ENCODE measurements around the gene EWSR1. TPM values are rescaled to one million over a fixed set of nuclear protein-coding genes. Genes with fewer than 3 reads are reported as not detected.

The EWSR1 gene
- total and polyA plus RNA-seq, 2 experiments from 2014 or later, result 154 to 210 TPM

GRCh38 chr22:29275819-29276565, 7.9 kb downstream of the EWSR1 start:
- H3K79me2 ChIP-seq (ENCODE audit: insufficient read depth), result peaks cover 100% of the 10 kb centered on the region
- H3F3A ChIP-seq (ENCODE audit: insufficient read depth), result peaks cover 50% of the 10 kb centered on the region
- H3K9ac ChIP-seq, result no peak overlapping the region
- WGBS, 2 experiments (ENCODE audit: low coverage in 1 of 2, low lambda C conversion rate in 2 of 2, missing lambda C conversion rate in 2 of 2), result 70 to 72% methylated on average over 3 of the region's 3 CpGs
- H3K4me2 ChIP-seq (ENCODE audit: unreplicated experiment), result no peak overlapping the region
- peaks cover 83% of the 10 kb centered on the region for H3K36me3 ChIP-seq (ENCODE audit: low read depth)
- H3K9me2 ChIP-seq (ENCODE audit: insufficient read depth), result no peaks in the 10 kb centered on the region
- no peak overlapping the region for H3K4me3 ChIP-seq
- DNase-seq, result no peak
- H4K20me1 ChIP-seq (ENCODE audit: insufficient read depth), result peaks cover 35% of the 10 kb centered on the region; the same call in 1 of the 2 replicates
- in situ Hi-C loops (cut with MboI), result no loop called here
- no peak for TF ChIP-seq EZH2 (IDR thresholded peaks at IDR 0.05; ENCODE audit: insufficient read depth, poor library complexity, severe bottlenecking)
- no peak for TF ChIP-seq EZH2phosphoT487 (IDR thresholded peaks at IDR 0.05; ENCODE audit: insufficient read depth, low read depth)
- no peak overlapping the region for H3K27ac ChIP-seq
- no peaks in the 10 kb centered on the region for H3K9me3 ChIP-seq (ENCODE audit: low read depth)
- H2AFZ ChIP-seq, result no peak overlapping the region
- peaks cover 13% of the 10 kb centered on the region for H3K4me1 ChIP-seq (ENCODE audit: insufficient read depth)
- H3K27me3 ChIP-seq (replicated peaks; ENCODE audit: insufficient read depth), result no peaks in the 10 kb centered on the region

GRCh38 chr22:29277927-29278326, 9.9 kb downstream of the EWSR1 start:
- peaks cover 18% of the 10 kb centered on the region; the same call in 1 of the 2 replicates for H4K20me1 ChIP-seq (ENCODE audit: insufficient read depth)
- in situ Hi-C loops (cut with MboI), result no loop called here
- no peak for TF ChIP-seq EZH2 (IDR thresholded peaks at IDR 0.05; ENCODE audit: insufficient read depth, poor library complexity, severe bottlenecking)
- no peak for TF ChIP-seq EZH2phosphoT487 (IDR thresholded peaks at IDR 0.05; ENCODE audit: insufficient read depth, low read depth)
- no peaks in the 10 kb centered on the region for H3K27me3 ChIP-seq (replicated peaks; ENCODE audit: insufficient read depth)
- H3F3A ChIP-seq (ENCODE audit: insufficient read depth), result peaks cover 50% of the 10 kb centered on the region
- no peak overlapping the region for H3K4me3 ChIP-seq
- H3K4me2 ChIP-seq (ENCODE audit: unreplicated experiment), result no peak overlapping the region
- no peak for DNase-seq
- no peaks in the 10 kb centered on the region for H3K9me3 ChIP-seq (ENCODE audit: low read depth)
- no peaks in the 10 kb centered on the region for H3K9me2 ChIP-seq (ENCODE audit: insufficient read depth)
- peaks cover 100% of the 10 kb centered on the region for H3K79me2 ChIP-seq (ENCODE audit: insufficient read depth)
- H3K4me1 ChIP-seq (ENCODE audit: insufficient read depth), result no peaks in the 10 kb centered on the region
- H3K9ac ChIP-seq, result no peak overlapping the region
- peaks cover 89% of the 10 kb centered on the region for H3K36me3 ChIP-seq (ENCODE audit: low read depth)
- 96 to 100% methylated on average over 1 of the region's 1 CpG for WGBS, 2 experiments (ENCODE audit: low coverage in 1 of 2, low lambda C conversion rate in 2 of 2, missing lambda C conversion rate in 2 of 2)
- no peak overlapping the region for H2AFZ ChIP-seq
- no peak overlapping the region for H3K27ac ChIP-seq

- DNase-seq, result no peak
- no peak overlapping the region for H3K4me2 ChIP-seq (ENCODE audit: unreplicated experiment)
- H2AFZ ChIP-seq, result no peak overlapping the region
- H3K36me3 ChIP-seq (ENCODE audit: low read depth), result peaks cover 83% of the 10 kb centered on the region
- TF ChIP-seq EZH2 (IDR thresholded peaks at IDR 0.05; ENCODE audit: insufficient read depth, poor library complexity, severe bottlenecking), result no peak
- no peak for TF ChIP-seq EZH2phosphoT487 (IDR thresholded peaks at IDR 0.05; ENCODE audit: insufficient read depth, low read depth)
- no peaks in the 10 kb centered on the region for H3K27me3 ChIP-seq (replicated peaks; ENCODE audit: insufficient read depth)
- 0 out of 2 replicates have a peak, but pooled peaks cover 2% of the 10 kb centered on the region for H4K20me1 ChIP-seq (ENCODE audit: insufficient read depth)
- no peak overlapping the region for H3K27ac ChIP-seq
- H3K9me3 ChIP-seq (ENCODE audit: low read depth), result no peaks in the 10 kb centered on the region
- H3K4me1 ChIP-seq (ENCODE audit: insufficient read depth), result no peaks in the 10 kb centered on the region
- no peak overlapping the region for H3K4me3 ChIP-seq
- in situ Hi-C loops (cut with MboI), result no loop called here
- H3F3A ChIP-seq (ENCODE audit: insufficient read depth), result peaks cover 13% of the 10 kb centered on the region; the same call in 1 of the 2 replicates
- H3K9ac ChIP-seq, result no peak overlapping the region
- 96 to 98% methylated on average over 3 of the region's 3 CpGs for whole genome bisulfite sequencing, 2 experiments (ENCODE audit: low coverage in 1 of 2, low lambda C conversion rate in 2 of 2, missing lambda C conversion rate in 2 of 2)
- no peaks in the 10 kb centered on the region for H3K9me2 ChIP-seq (ENCODE audit: insufficient read depth)
- H3K79me2 ChIP-seq (ENCODE audit: insufficient read depth), result peaks cover 100% of the 10 kb centered on the region
Measured at GRCh38 chr22:29284196-29284595, 16.1 kb downstream of the EWSR1 start.

GRCh38 chr22:29288837-29289236, 20.8 kb downstream of the EWSR1 start:
- Histone ChIP-seq H3K27ac (no peak overlapping the region), H3K4me3 (no peak overlapping the region), H3K9me2 (ENCODE audit: insufficient read depth) (no peaks in the 10 kb centered on the region), H2AFZ (no peak overlapping the region), H3K4me1 (ENCODE audit: insufficient read depth) (no peaks in the 10 kb centered on the region), H3K4me2 (ENCODE audit: unreplicated experiment) (no peak overlapping the region), H3K36me3 (ENCODE audit: low read depth) (peaks cover 96% of the 10 kb centered on the region), H4K20me1 (ENCODE audit: insufficient read depth) (0 out of 2 replicates have a peak, but pooled peaks cover 2% of the 10 kb centered on the region), H3K27me3 (replicated peaks; ENCODE audit: insufficient read depth) (no peaks in the 10 kb centered on the region), H3F3A (ENCODE audit: insufficient read depth) (peaks cover 26% of the 10 kb centered on the region), H3K79me2 (ENCODE audit: insufficient read depth) (peaks cover 99% of the 10 kb centered on the region), H3K9ac (no peak overlapping the region), H3K9me3 (ENCODE audit: low read depth) (no peaks in the 10 kb centered on the region)
- DNase-seq, result no peak
- TF ChIP-seq EZH2phosphoT487 (IDR thresholded peaks at IDR 0.05; ENCODE audit: insufficient read depth, low read depth) (no peak), EZH2 (IDR thresholded peaks at IDR 0.05; ENCODE audit: insufficient read depth, poor library complexity, severe bottlenecking) (no peak)
- in situ Hi-C loops (cut with MboI), result no loop called here
- WGBS, 2 experiments (ENCODE audit: low coverage in 1 of 2, low lambda C conversion rate in 2 of 2, missing lambda C conversion rate in 2 of 2), result 82 to 85% methylated on average over 2 of the region's 2 CpGs

All from GM23248 (cell line).